GM19099 (cell line): ENCODE measurements around the gene ERN1.

Source experiments
- POLR2A ChIP-seq: IDR thresholded peaks from 3 replicates; pipeline ENCODE4 v1.6.1; 2011; ENCODE audit warnings: low read depth; ENCODE audit not compliant: insufficient read length; ENCODE audit errors: extremely low read depth

Gene ERN1

GRCh38 chr17:64110379-64111152, 19.4 kb downstream of the ERN1 start:
- TF ChIP-seq POLR2A: no peak

- TF ChIP-seq POLR2A: no peak
Observed at GRCh38 chr17:64109400-64109799, 20.5 kb downstream of the ERN1 start.

GRCh38 chr17:64107500-64108236, 22.3 kb downstream of the ERN1 start:
- no peak for TF ChIP-seq POLR2A

GRCh38 chr17:64106918-64107317, 23.0 kb downstream of the ERN1 start:
- TF ChIP-seq POLR2A: no peak

GRCh38 chr17:64103391-64104364, 26.3 kb downstream of the ERN1 start:
- no peak for TF ChIP-seq POLR2A

GRCh38 chr17:64102627-64103390, 27.1 kb downstream of the ERN1 start:
- TF ChIP-seq POLR2A: no peak

- TF ChIP-seq POLR2A: no peak
Observed at GRCh38 chr17:64099543-64099942, 30.4 kb downstream of the ERN1 start.

GRCh38 chr17:64097196-64097936, 32.6 kb downstream of the ERN1 start:
- TF ChIP-seq POLR2A: no peak

GRCh38 chr17:64096037-64096436, 33.9 kb downstream of the ERN1 start:
- no peak for TF ChIP-seq POLR2A

GRCh38 chr17:64095144-64095882, 34.6 kb downstream of the ERN1 start:
- TF ChIP-seq POLR2A: no peak

GRCh38 chr17:64094412-64094811, 35.5 kb downstream of the ERN1 start:
- no peak for TF ChIP-seq POLR2A

- TF ChIP-seq POLR2A: no peak
Observed at GRCh38 chr17:64092952-64093451, 36.9 kb downstream of the ERN1 start.

GRCh38 chr17:64092113-64092512, 37.8 kb downstream of the ERN1 start:
- no peak for TF ChIP-seq POLR2A

GRCh38 chr17:64091571-64091970, 38.4 kb downstream of the ERN1 start:
- TF ChIP-seq POLR2A: no peak
